ENCODE results near the gene CCL16.

The CCL16 gene

GRCh38 chr17:35988164-35988563 is 6.9 kb upstream of the CCL16 start:
- Histone ChIP-seq H3K27me3 (ENCODE audit: low read length) (no peaks in the 10 kb centered on the region), H2AFZ (ENCODE audit: low read depth, low read length, severe bottlenecking) (no peak overlapping the region), H3K27ac (ENCODE audit: low read depth, low read length) (no peak overlapping the region), H3K9me2 (replicated peaks; ENCODE audit: insufficient read depth, low read length) (no peaks in the 10 kb centered on the region), H3K9ac (ENCODE audit: low read length) (no peak overlapping the region), H3K4me2 (ENCODE audit: low read depth, low read length, poor library complexity, severe bottlenecking) (no peak overlapping the region), H3K4me3 (ENCODE audit: insufficient read depth, low read length, poor library complexity, severe bottlenecking) (no peak overlapping the region), H3K9me3 (ENCODE audit: insufficient read depth, low read length) (peaks cover 10% of the 10 kb centered on the region; the same call in 1 of the 2 replicates), H3K79me2 (ENCODE audit: insufficient read depth, low read length) (no peaks in the 10 kb centered on the region), H4K20me1 (ENCODE audit: low read depth, low read length) (no peaks in the 10 kb centered on the region), H3K36me3 (ENCODE audit: low read length) (no peaks in the 10 kb centered on the region; the same call in 1 of the 2 replicates), H3F3A (ENCODE audit: insufficient read depth) (no peaks in the 10 kb centered on the region)
- TF ChIP-seq CTCF (IDR thresholded peaks at IDR 0.05; ENCODE audit: insufficient read depth, low read length, poor library complexity, severe bottlenecking) = no peak
- no peak for TF ChIP-seq EZH2phosphoT487 (conservative IDR thresholded peaks at IDR 0.05; ENCODE audit: low read length)

GRCh38 chr17:35986643-35987042 is 5.3 kb upstream of the CCL16 start, which contains the start of gene CCL14:
Gene CCL14, minus strand, starts transcription at chr17:35986729. Its CDS starts 80 bp downstream, at chr17:35986649.
- H3K9ac ChIP-seq (ENCODE audit: low read length) = no peak within 1 kb of the TSS
- H3K4me3 ChIP-seq (ENCODE audit: insufficient read depth, low read length, poor library complexity, severe bottlenecking) = no peak within 1 kb of the TSS
- H3K79me2 ChIP-seq (ENCODE audit: insufficient read depth, low read length) = no peaks in the 10 kb centered on the region
- no peaks in the 10 kb centered on the region for H4K20me1 ChIP-seq (ENCODE audit: low read depth, low read length)
- H3K27ac ChIP-seq (ENCODE audit: low read depth, low read length) = no peak within 1 kb of the TSS
- H3F3A ChIP-seq (ENCODE audit: insufficient read depth) = no peaks in the 10 kb centered on the region
- H3K27me3 ChIP-seq (ENCODE audit: low read length) = no peaks in the 10 kb centered on the region
- no peak within 1 kb of the TSS for H3K4me2 ChIP-seq (ENCODE audit: low read depth, low read length, poor library complexity, severe bottlenecking)
- no peaks in the 10 kb centered on the region; the same call in 1 of the 2 replicates for H3K36me3 ChIP-seq (ENCODE audit: low read length)
- H2AFZ ChIP-seq (ENCODE audit: low read depth, low read length, severe bottlenecking) = no peak within 1 kb of the TSS
- H3K9me3 ChIP-seq (ENCODE audit: insufficient read depth, low read length) = peaks cover 10% of the 10 kb centered on the region; the same call in 1 of the 2 replicates
- H3K9me2 ChIP-seq (replicated peaks; ENCODE audit: insufficient read depth, low read length) = no peaks in the 10 kb centered on the region
- TF ChIP-seq EZH2phosphoT487 (conservative IDR thresholded peaks at IDR 0.05; ENCODE audit: low read length) (no peak), CTCF (IDR thresholded peaks at IDR 0.05; ENCODE audit: insufficient read depth, low read length, poor library complexity, severe bottlenecking) (no peak)

- H2AFZ ChIP-seq (ENCODE audit: low read depth, low read length, severe bottlenecking) = no peak overlapping the region
- no peaks in the 10 kb centered on the region for H3K79me2 ChIP-seq (ENCODE audit: insufficient read depth, low read length)
- H3K36me3 ChIP-seq (ENCODE audit: low read length) = no peaks in the 10 kb centered on the region; the same call in 1 of the 2 replicates
- no peak overlapping the region for H3K4me2 ChIP-seq (ENCODE audit: low read depth, low read length, poor library complexity, severe bottlenecking)
- H3K27ac ChIP-seq (ENCODE audit: low read depth, low read length) = no peak overlapping the region
- H4K20me1 ChIP-seq (ENCODE audit: low read depth, low read length) = no peaks in the 10 kb centered on the region
- no peak overlapping the region for H3K4me3 ChIP-seq (ENCODE audit: insufficient read depth, low read length, poor library complexity, severe bottlenecking)
- no peak overlapping the region for H3K9ac ChIP-seq (ENCODE audit: low read length)
- no peaks in the 10 kb centered on the region for H3K9me2 ChIP-seq (replicated peaks; ENCODE audit: insufficient read depth, low read length)
- H3K9me3 ChIP-seq (ENCODE audit: insufficient read depth, low read length) = peaks cover 8% of the 10 kb centered on the region; the same call in 1 of the 2 replicates
- H3F3A ChIP-seq (ENCODE audit: insufficient read depth) = no peaks in the 10 kb centered on the region
- no peak for TF ChIP-seq CTCF (IDR thresholded peaks at IDR 0.05; ENCODE audit: insufficient read depth, low read length, poor library complexity, severe bottlenecking)
- TF ChIP-seq EZH2phosphoT487 (conservative IDR thresholded peaks at IDR 0.05; ENCODE audit: low read length) = no peak
- no peaks in the 10 kb centered on the region for H3K27me3 ChIP-seq (ENCODE audit: low read length)
These were observed 2.8 kb upstream of the CCL16 start for GRCh38 chr17:35984140-35984539.

Measured in SU-DHL-6 (cell line).